IMR-90 (cell line): ENCODE measurements around the gene TTC39B. TPM values are rescaled to one million over a fixed set of nuclear protein-coding genes. Genes with fewer than 3 reads are reported as not detected.

Source experiments
- ATAC-seq: fragments of 200-7000 bp; cut with Tn5 transposase; 2 replicates; pipeline ENCODE4 v1.9.1; 2020; ENCODE audit warnings: low read depth, mild to moderate bottlenecking, moderate library complexity
- Bru-seq: library from RNA; stranded (reverse); fragments of 400-500 nt; gene quantifications from one replicate; lab custom pipeline; 2021; lab: Mats Ljungman, UMichigan
- BruChase-seq, 2 experiments: library from RNA; stranded (reverse); fragments of 400-500 nt; gene quantifications; one replicate each; lab custom pipeline; 2021; lab: Mats Ljungman, UMichigan
- BruUV-seq: library from RNA; stranded (reverse); fragments of 400-500 nt; replicated peaks from 2 replicates; lab custom pipeline; 2021; lab: Mats Ljungman, UMichigan
- CTCF ChIA-PET: fragments of 300-600 bp; formaldehyde crosslinking; extraction: SDS; loops from one replicate; lab custom pipeline; 2021; ENCODE audit warnings: antibody characterized with exemption; lab: Yijun Ruan, JAX
- POLR2A ChIA-PET: fragments of 300-600 bp; sonication (Branson Sonifier 250); formaldehyde crosslinking; loops from one replicate; lab custom pipeline; 2022; ENCODE audit warnings: antibody characterized with exemption; ENCODE audit not compliant: unreplicated experiment; lab: Charles Lee
- DNase-seq: peaks from one replicate; pipeline ENCODE4 v3.0.0; 2013
- H2AFZ ChIP-seq: replicated peaks from 2 replicates; pipeline ENCODE3; 2013; ENCODE audit warnings: low read length, mild to moderate bottlenecking; ENCODE audit not compliant: poor library complexity
- H2AK5ac ChIP-seq: 2 replicates; pipeline ENCODE4 v1.6.1; 2013; ENCODE audit warnings: low read depth, low read length, inconsistent platforms
- H2AK9ac ChIP-seq: replicated peaks from 2 replicates; pipeline ENCODE3; 2013; ENCODE audit warnings: mild to moderate bottlenecking, low read depth, low read length, moderate library complexity; ENCODE audit not compliant: poor library complexity
- H2BK120ac ChIP-seq: 2 replicates; pipeline ENCODE4 v1.6.1; 2013; ENCODE audit warnings: low read depth, low read length, inconsistent platforms
- H2BK15ac ChIP-seq: 3 replicates; pipeline ENCODE4 v1.6.1; 2013; ENCODE audit warnings: low read depth, low read length, inconsistent platforms
- H2BK20ac ChIP-seq: 2 replicates; pipeline ENCODE4 v1.6.1; 2013; ENCODE audit warnings: low read depth, mild to moderate bottlenecking, inconsistent platforms, low read length, moderate library complexity
- H2BK5ac ChIP-seq: 2 replicates; pipeline ENCODE4 v1.6.1; 2013; ENCODE audit warnings: mild to moderate bottlenecking, low read depth, low read length, inconsistent platforms; ENCODE audit not compliant: poor library complexity, severe bottlenecking
- H3K14ac ChIP-seq: replicated peaks from 2 replicates; pipeline ENCODE4 v1.6.1; 2013; ENCODE audit warnings: low read depth, low read length, inconsistent platforms
- H3K18ac ChIP-seq: 2 replicates; pipeline ENCODE4 v1.6.1; 2013; ENCODE audit warnings: low read depth, low read length, control low read depth
- H3K23ac ChIP-seq: 2 replicates; pipeline ENCODE4 v1.6.1; 2013; ENCODE audit warnings: low read depth, low read length, inconsistent platforms
- H3K27ac ChIP-seq: 2 replicates; pipeline ENCODE4 v1.5.1; 2013; ENCODE audit warnings: mild to moderate bottlenecking, control low read depth, low read length; ENCODE audit not compliant: insufficient read depth
- H3K27me3 ChIP-seq: 2 replicates; pipeline ENCODE4 v1.6.1; 2013; ENCODE audit warnings: low read length; ENCODE audit not compliant: control insufficient read depth, insufficient read depth
- H3K36me3 ChIP-seq: 2 replicates; pipeline ENCODE4 v1.6.1; 2013; ENCODE audit warnings: low read length, mixed read lengths; ENCODE audit not compliant: control insufficient read depth, insufficient read depth
- H3K4ac ChIP-seq: 2 replicates; pipeline ENCODE4 v1.6.1; 2013; ENCODE audit warnings: low read depth, low read length, inconsistent platforms
- H3K4me1 ChIP-seq: 2 replicates; pipeline ENCODE4 v1.6.1; 2013; ENCODE audit warnings: low read length, mixed read lengths; ENCODE audit not compliant: control insufficient read depth, insufficient read depth
- H3K4me2 ChIP-seq: 2 replicates; pipeline ENCODE4 v1.6.1; 2013; ENCODE audit warnings: low read depth, mild to moderate bottlenecking, control low read depth, low read length, moderate library complexity
- H3K4me3 ChIP-seq: 2 replicates; pipeline ENCODE4 v1.5.1; 2013; ENCODE audit warnings: low read depth, mild to moderate bottlenecking, control low read depth, low read length, moderate library complexity; ENCODE audit not compliant: insufficient read depth
- H3K56ac ChIP-seq: 2 replicates; pipeline ENCODE4 v1.6.1; 2013; ENCODE audit warnings: low read length, inconsistent platforms; ENCODE audit not compliant: insufficient read depth; ENCODE audit errors: extremely low read depth
- H3K79me1 ChIP-seq, 2 experiments: 2 replicates each; pipeline ENCODE4 v1.6.1; 2013; ENCODE audit warnings: low read length in 2 of 2, inconsistent platforms in 1 of 2, low read depth in 1 of 2
- H3K9ac ChIP-seq: 2 replicates; pipeline ENCODE4 v1.6.1; 2013; ENCODE audit warnings: low read depth, low read length, control low read depth
- H3K9me1 ChIP-seq: 2 replicates; pipeline ENCODE4 v1.6.1; 2013; ENCODE audit warnings: low read length, inconsistent platforms; ENCODE audit not compliant: insufficient read depth
- H3K9me3 ChIP-seq: 2 replicates; pipeline ENCODE4 v1.6.1; 2013; ENCODE audit warnings: low read length; ENCODE audit not compliant: control insufficient read depth, insufficient read depth
- H4K20me1 ChIP-seq: 2 replicates; pipeline ENCODE4 v1.6.1; 2013; ENCODE audit warnings: low read length, inconsistent platforms; ENCODE audit not compliant: insufficient read depth
- H4K5ac ChIP-seq: 2 replicates; pipeline ENCODE4 v1.6.1; 2013; ENCODE audit warnings: mild to moderate bottlenecking, low read depth, low read length, control low read depth
- H4K8ac ChIP-seq, 2 experiments: 2 replicates each; pipeline ENCODE4 v1.6.1; 2013; ENCODE audit warnings: low read depth in 2 of 2, low read length in 2 of 2, control low read depth in 1 of 2, inconsistent platforms in 1 of 2
- H4K91ac ChIP-seq: 2 replicates; pipeline ENCODE4 v1.6.1; 2013; ENCODE audit warnings: low read depth, low read length, inconsistent platforms; ENCODE audit not compliant: insufficient read depth
- CEBPB ChIP-seq: IDR thresholded peaks from 2 replicates; pipeline ENCODE4 v1.6.1; 2012; ENCODE audit warnings: low read depth, low read length, improper control_type of control experiment
- CHD1 ChIP-seq: IDR thresholded peaks from 2 replicates; pipeline ENCODE4 v1.6.1; 2012; ENCODE audit warnings: low read depth, low read length, improper control_type of control experiment
- CTCF ChIP-seq: conservative IDR thresholded peaks from 2 replicates; pipeline ENCODE4 v1.5.1; 2012; ENCODE audit warnings: mild to moderate bottlenecking, low read depth, low read length, improper control_type of control experiment
- ELK1 ChIP-seq: fragments of 150-350 bp; IDR thresholded peaks from 2 replicates; pipeline ENCODE4 v1.6.1; 2016; ENCODE audit warnings: low read depth, mild to moderate bottlenecking, low read length, moderate library complexity, borderline replicate concordance
- FOS ChIP-seq: fragments of 150-350 bp; IDR thresholded peaks from 2 replicates; pipeline ENCODE4 v1.6.1; 2016; ENCODE audit warnings: low read depth, low read length
- MAFK ChIP-seq: IDR thresholded peaks from 2 replicates; pipeline ENCODE4 v1.6.1; 2012; ENCODE audit warnings: low read depth, low read length, improper control_type of control experiment
- NFE2L2 ChIP-seq: fragments of 150-350 bp; IDR thresholded peaks from 2 replicates; pipeline ENCODE4 v1.6.1; 2016; ENCODE audit warnings: low read depth, mild to moderate bottlenecking, low read length
- RFX5 ChIP-seq: IDR thresholded peaks from 2 replicates; pipeline ENCODE4 v1.8.0; 2012; ENCODE audit warnings: low read depth, mild to moderate bottlenecking, low read length, moderate library complexity
- SMC3 ChIP-seq: fragments of 150-350 bp; IDR thresholded peaks from 2 replicates; pipeline ENCODE4 v1.6.1; 2016; ENCODE audit warnings: low read depth, mild to moderate bottlenecking, antibody characterized with exemption, low read length, moderate library complexity
- USF2 ChIP-seq: fragments of 150-350 bp; IDR thresholded peaks from 2 replicates; pipeline ENCODE4 v1.6.1; 2017; ENCODE audit warnings: mild to moderate bottlenecking, antibody characterized with exemption, low read length, low read depth
- WGBS, 2 experiments: methylation state at CpG; one replicate each; pipeline versions ENCODE4 v1.1.5 to v1.1.7; 2013; ENCODE audit warnings: missing lambda C conversion rate in 2 of 2; ENCODE audit not compliant: insufficient read length in 1 of 2; ENCODE audit errors: extremely low coverage in 2 of 2; 5-methylcytosine and 5-hydroxymethylcytosine counted together
- dilution Hi-C: fragments of 300-500 bp; cut with HindIII; formaldehyde crosslinking; loops from one replicate; pipeline ENCODE4 v1.14.3; 2018; ENCODE audit warnings: low sequenced_read_pairs; ENCODE audit not compliant: unreplicated experiment
- in situ Hi-C: fragments of 300-500 bp; cut with MboI; formaldehyde crosslinking; loops from 3 replicates; pipeline ENCODE4 v1.14.3; 2019; ENCODE audit warnings: low sequenced_read_pairs, inconsistent platforms, mixed read lengths
- intact Hi-C: fragments of 100-400 bp; cut with micrococcal nuclease; formaldehyde crosslinking; loops from 2 replicates; pipeline ENCODE4 v1.10.0; 2022
- long read RNA-seq: library from polyadenylated mRNA; unstranded; transcript quantifications from one replicate; pipeline ENCODE4 v2.0.0, GENCODE V29; 2021; ENCODE audit not compliant: unreplicated experiment
- polyA plus RNA-seq, 3 experiments: library from polyadenylated mRNA; depleted of rRNA; stranded (reverse); fragments of >200 nt; gene quantifications; 2 replicates each; pipeline ENCODE4 v1.2.3, GENCODE V29; 2012; ENCODE audit warnings: low replicate concordance in 1 of 3
- total RNA-seq: library from RNA; depleted of rRNA; stranded (reverse); fragments of >200 nt; gene quantifications from 2 replicates; pipeline ENCODE4 v1.2.3, GENCODE V29; 2012; rRNA removed

TTC39B gene
- total RNA-seq = 9.7 and 12.2 TPM in 2 replicates
- polyA plus RNA-seq (2012; rRNA removed) = 1.8 and 2.5 TPM in 2 replicates
- 0.30 and 0.68 TPM in 2 replicates for polyA plus RNA-seq (2012; cell fraction: cytosol; rRNA removed)
- polyA plus RNA-seq (2012; cell fraction: nucleus; rRNA removed; ENCODE audit: low replicate concordance) = 1.3 and 8.3 TPM in 2 replicates
- percentile 84 among the genes with signal in this experiment for Bru-seq, nascent RNA
- percentile 76 among the genes with signal in this experiment for BruChase-seq, experiment 1, labeled RNA remaining after a 6-hour chase
- percentile 77 among the genes with signal in this experiment for BruChase-seq, experiment 2, labeled RNA remaining after a 2-hour chase
- long read RNA-seq, full-length matches to known transcripts = 13 of 20 reads
- long read RNA-seq, partial matches to known transcripts = 0 of 20 reads
- long read RNA-seq, other reads (novel, unspliced or antisense) = 7 of 20 reads

GRCh38 chr9:15306757-15307522, at the start of gene TTC39B:
Gene TTC39B (minus strand): TSS chr9:15307216. CDS start chr9:15307125, 91 bp downstream.
- no peaks in the 10 kb centered on the region for H3K27me3 ChIP-seq
- peak within 1 kb of the TSS; percentile 73 to 84; a peak in 3 of 4 replicates for H4K8ac ChIP-seq
- CTCF ChIA-PET = interaction anchor here (1.1 to 1.2 kb wide), 2 partner anchors 10 to 40 kb away, joined by 4 to 6 read pairs; no protein-coding TSS in a partner anchor
- peak within 1 kb of the TSS; percentile 95 for H3K4me3 ChIP-seq
- peak within 1 kb of the TSS; percentile 98 for H2AFZ ChIP-seq
- H3K56ac ChIP-seq = peak within 1 kb of the TSS; percentile 82; the same call in 1 of the 2 replicates
- H2BK20ac ChIP-seq = no peak within 1 kb of the TSS
- H2BK15ac ChIP-seq = peak within 1 kb of the TSS; percentile 72; the same call in 1 of the 3 replicates
- intact Hi-C loops (loop anchor here (1.0 to 5.0 kb wide), 4 partner anchors 66 to 115 kb away; partner anchors contain the start of gene SNAPC3), dilution Hi-C loops (no loop called here), in situ Hi-C loops (loop anchor here (10.0 kb wide), 1 partner anchor 108 kb away; no protein-coding TSS in a partner anchor)
- peak within 1 kb of the TSS; percentile 84 for H4K91ac ChIP-seq
- H3K23ac ChIP-seq = peak within 1 kb of the TSS; percentile 68
- peak within 1 kb of the TSS; percentile 96 for H3K27ac ChIP-seq
- H3K36me3 ChIP-seq = no peaks in the 10 kb centered on the region
- peak within 1 kb of the TSS; percentile 78; the same call in 1 of the 2 replicates for H3K18ac ChIP-seq
- no peaks in the 10 kb centered on the region for H4K20me1 ChIP-seq
- H3K9ac ChIP-seq = peak within 1 kb of the TSS; percentile 95
- peak; percentile 94 for ATAC-seq
- POLR2A ChIA-PET = interaction anchor here (0.6 to 1.0 kb wide), 3 partner anchors 22 to 857 kb away, joined by 3 to 4 read pairs (median 3); no protein-coding TSS in a partner anchor
- BruUV-seq = no TSS peak
- peak within 1 kb of the TSS; percentile 76 for H2BK120ac ChIP-seq
- DNase-seq = peak; percentile 87
- peak within 1 kb of the TSS; percentile 26; the same call in 1 of the 2 replicates for H2AK5ac ChIP-seq
- peak within 1 kb of the TSS; percentile 47; the same call in 1 of the 2 replicates for H4K5ac ChIP-seq
- peaks cover 2% of the 10 kb centered on the region; the same call in 1 of the 2 replicates for H3K9me1 ChIP-seq
- peak within 1 kb of the TSS; percentile 82 for H3K4ac ChIP-seq
- H3K14ac ChIP-seq = peak within 1 kb of the TSS; percentile 93
- H2AK9ac ChIP-seq = peak within 1 kb of the TSS; percentile 75
- no peaks in the 10 kb centered on the region for H3K9me3 ChIP-seq
- peaks cover 5% of the 10 kb centered on the region for H3K4me1 ChIP-seq
- peak within 1 kb of the TSS; percentile 73 for H2BK5ac ChIP-seq
- H3K79me1 ChIP-seq = peaks cover 17 to 26% of the 10 kb centered on the region in 2 experiments
- 0% methylated on average over 46 of the region's 67 CpGs; no CpG with 5 or more reads in 1 of the 2 experiments for WGBS, 2 experiments
- H3K4me2 ChIP-seq = peak within 1 kb of the TSS; percentile 85
- TF ChIP-seq MAFK (no peak), CEBPB (no peak), FOS (no peak), SMC3 (no peak), NFE2L2 (no peak), RFX5 (no peak), CHD1 (no peak), ELK1 (no peak), CTCF (0 out of 2 replicates have a peak, but pooled peaks have one; percentile 16), USF2 (no peak)
